K562 (cell line): ENCODE results near the gene FOSL1. TPM values are rescaled to one million over a fixed set of nuclear protein-coding genes. Genes with fewer than 3 reads are reported as not detected.

ENCODE experiments used
- NR2F6 ChIP-seq: fragments of 450-650 bp; formaldehyde crosslinking; IDR thresholded peaks from 2 replicates; pipeline ENCODE4 v1.4.0; 2020; ENCODE audit warnings: mild to moderate bottlenecking
- TCF7L2 ChIP-seq: fragments of 150-350 bp; IDR thresholded peaks from 2 replicates; pipeline ENCODE4 v1.6.1; 2016; ENCODE audit warnings: low read depth, mild to moderate bottlenecking, low read length, moderate library complexity
- XRCC4 ChIP-seq: IDR thresholded peaks from one replicate; pipeline ENCODE4 v1.6.1; 2011; ENCODE audit not compliant: insufficient read depth, insufficient read length; ENCODE audit errors: extremely low read depth
- ZNF146 ChIP-seq: IDR thresholded peaks from one replicate; pipeline ENCODE4 v1.6.1; 2018; ENCODE audit warnings: missing compliant biosample characterization; ENCODE audit not compliant: unreplicated experiment
- ZNF431 ChIP-seq: sonication (generic); formaldehyde crosslinking; IDR thresholded peaks from 2 replicates; pipeline ENCODE4 v1.8.0; 2022; ENCODE audit warnings: mild to moderate bottlenecking, missing genetic modification reagents
- polyA plus RNA-seq, 8 experiments: library from polyadenylated mRNA; depleted of rRNA in 4 of 8; stranded (reverse) in 5 of 8; unstranded in 3 of 8; fragments of >200 nt; fragmentation: Nextera tagmentation in 2 of 8; fragmentation: Illumina TruSeq in 1 of 8; extraction: Ambion mirVana in 2 of 8; extraction: Trizol in 1 of 8; gene quantifications; 2 replicates each; pipeline versions ENCODE4 v1.2.1 to v1.2.3, GENCODE V29; 2011 to 2014; ENCODE audit warnings: inconsistent platforms in 1 of 8, missing spikeins in 1 of 8
- total RNA-seq, 7 experiments: library from RNA; depleted of rRNA in 6 of 7; stranded (reverse); fragments of >200 nt in 6 of 7; fragmentation: Illumina TruSeq in 2 of 7; extraction: Trizol in 2 of 7; gene quantifications; 2 replicates each; pipeline versions ENCODE4 v1.2.1 to v1.2.3, GENCODE V29; 2011 to 2021; ENCODE audit warnings: low replicate concordance in 1 of 7
- TF ChIP-seq, protein P1 (sequence below): fragments of 250-450 bp; sonication (Bioruptor Pico); IDR thresholded peaks from 2 replicates; pipeline ENCODE4 v1.5.0; 2021; ENCODE audit warnings: mild to moderate bottlenecking, moderate library complexity
- TF ChIP-seq, protein P2 (sequence below), 2 experiments: fragments of 450-650 bp in 1 of 2; sonication (generic) in 1 of 2; formaldehyde crosslinking; conservative IDR thresholded peaks; 2 replicates each; pipeline versions ENCODE4 v1.4.0 to v1.8.1; 2020 to 2022; ENCODE audit warnings: mild to moderate bottlenecking in 1 of 2, missing genetic modification reagents in 1 of 2
- TF ChIP-seq, protein P3 (sequence below): sonication (generic); formaldehyde crosslinking; IDR thresholded peaks from 2 replicates; pipeline ENCODE4 v1.8.1; 2023; ENCODE audit warnings: mild to moderate bottlenecking, missing genetic modification reagents
- TF ChIP-seq, protein P4 (sequence below), 2 experiments: fragments of 450-650 bp in 1 of 2; sonication (generic) in 1 of 2; formaldehyde crosslinking in 1 of 2; IDR thresholded peaks; 2 replicates each; pipeline versions ENCODE4 v1.7.1 to v1.9.0; 2016 to 2022; ENCODE audit warnings: inconsistent platforms in 1 of 2, mild to moderate bottlenecking in 1 of 2, missing genetic modification reagents in 1 of 2

FOSL1 gene
- total and polyA plus RNA-seq, 9 of the 15 experiments (the other 6 are each of a cell fraction or from before 2014, with no cell fraction given), result 3.5 to 39.6 (median 10.0) TPM

DNA sequence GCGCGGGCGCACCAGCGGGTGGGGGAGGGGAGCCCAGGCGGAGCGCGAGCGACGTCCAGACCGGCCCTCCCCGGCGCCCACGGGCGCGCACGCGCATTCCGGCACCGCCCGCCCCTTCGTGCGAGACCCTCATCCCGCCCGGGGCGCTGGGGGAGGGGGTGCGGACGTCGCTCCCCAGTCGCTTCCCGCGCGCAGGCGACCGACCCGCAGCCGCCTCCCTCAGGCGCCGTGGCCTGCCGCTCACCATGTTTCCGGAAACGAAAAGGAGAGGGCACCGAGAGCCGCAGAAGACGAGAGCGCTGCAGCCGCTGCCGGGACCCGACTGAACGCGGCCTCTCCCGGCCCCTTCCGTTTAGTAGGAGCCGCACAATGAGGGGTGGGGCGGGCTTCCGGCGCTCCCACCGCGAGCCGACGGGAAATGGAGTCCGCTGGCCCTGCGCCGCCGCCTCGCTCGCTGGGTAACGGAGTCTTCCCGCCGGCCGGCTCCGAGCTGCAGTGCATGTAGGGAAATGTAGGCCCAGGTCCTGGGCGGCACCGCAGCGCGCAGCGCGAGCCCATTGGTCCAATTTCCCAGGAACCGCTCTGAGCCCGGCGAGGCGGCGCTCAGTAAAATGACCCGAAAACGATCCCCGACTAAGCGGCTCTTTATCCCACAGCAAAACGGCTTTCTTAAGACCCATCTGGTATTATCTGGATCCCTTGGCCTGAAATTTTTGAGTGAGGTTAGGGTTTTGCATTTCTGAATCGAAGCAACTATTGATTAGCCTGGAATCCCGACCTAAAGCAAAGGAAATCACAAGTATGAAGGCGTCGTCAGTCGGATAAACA, 42.1 kb downstream of the FOSL1 start, which contains the start of gene CFL1 (continued):
- TF ChIP-seq, protein P1, sequence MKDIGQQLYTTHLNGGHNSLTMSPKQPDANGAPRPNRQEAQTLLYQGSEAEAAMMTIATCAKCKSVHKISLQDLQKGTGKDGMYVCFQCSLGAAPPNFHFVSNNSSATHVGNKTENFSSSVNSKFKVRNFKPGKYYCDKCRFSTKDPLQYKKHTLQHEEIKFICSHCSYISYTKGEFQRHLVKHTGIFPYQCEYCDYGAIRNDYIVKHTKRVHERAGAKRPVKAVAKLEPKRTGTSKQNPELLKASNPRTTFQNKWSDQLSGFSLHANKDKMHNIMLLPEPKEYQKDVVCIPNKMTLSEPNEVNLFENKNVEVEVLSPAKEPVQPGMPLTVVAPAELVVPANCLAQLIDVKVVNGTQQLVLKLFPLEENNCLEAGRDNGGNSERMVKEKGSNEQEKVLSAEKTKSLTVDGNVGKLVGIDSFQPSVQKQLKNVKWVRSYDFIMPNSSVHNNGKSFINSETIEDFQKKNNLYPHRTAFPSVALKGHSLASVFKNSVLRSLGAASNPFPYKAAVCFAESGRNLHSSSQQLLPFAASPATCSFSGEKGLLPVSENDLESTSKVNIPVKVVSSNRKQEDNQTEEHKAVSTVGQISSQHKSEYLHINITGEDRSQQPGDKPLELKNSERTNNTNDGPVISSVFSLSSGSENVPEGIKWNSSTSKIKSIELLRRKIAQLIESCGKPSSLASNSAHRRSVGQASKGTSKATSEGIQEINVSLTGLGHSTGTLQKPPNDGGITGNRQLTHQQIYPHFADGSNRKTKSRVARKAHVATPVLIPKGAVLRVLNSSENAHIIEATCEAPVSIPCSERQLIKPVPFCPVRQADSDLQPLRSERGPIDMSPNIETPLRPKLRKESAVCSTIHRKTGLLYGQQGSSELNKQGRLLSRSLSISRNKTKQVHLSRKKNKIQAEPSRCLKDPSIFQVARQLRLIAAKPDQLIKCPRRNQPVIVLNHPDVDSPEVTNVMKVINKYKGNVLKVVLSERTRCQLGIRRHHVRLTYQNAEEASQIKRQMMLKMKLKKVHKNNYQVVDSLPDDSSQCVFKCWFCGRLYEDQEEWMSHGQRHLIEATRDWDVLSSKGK (CRISPR knock-in tag), result no peak
- TF ChIP-seq ZNF431 (CRISPR knock-in tag), result 0 out of 2 replicates have a peak, but pooled peaks have one; percentile 23
- TF ChIP-seq, protein P2, sequence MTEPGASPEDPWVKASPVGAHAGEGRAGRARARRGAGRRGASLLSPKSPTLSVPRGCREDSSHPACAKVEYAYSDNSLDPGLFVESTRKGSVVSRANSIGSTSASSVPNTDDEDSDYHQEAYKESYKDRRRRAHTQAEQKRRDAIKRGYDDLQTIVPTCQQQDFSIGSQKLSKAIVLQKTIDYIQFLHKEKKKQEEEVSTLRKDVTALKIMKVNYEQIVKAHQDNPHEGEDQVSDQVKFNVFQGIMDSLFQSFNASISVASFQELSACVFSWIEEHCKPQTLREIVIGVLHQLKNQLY (CRISPR knock-in tag; conservative IDR thresholded peaks at IDR 0.05), result 0 out of 4 replicates have a peak, but pooled peaks of 1 of the 2 experiments have one; percentile 66
- no peak for TF ChIP-seq XRCC4
- TF ChIP-seq, protein P3, sequence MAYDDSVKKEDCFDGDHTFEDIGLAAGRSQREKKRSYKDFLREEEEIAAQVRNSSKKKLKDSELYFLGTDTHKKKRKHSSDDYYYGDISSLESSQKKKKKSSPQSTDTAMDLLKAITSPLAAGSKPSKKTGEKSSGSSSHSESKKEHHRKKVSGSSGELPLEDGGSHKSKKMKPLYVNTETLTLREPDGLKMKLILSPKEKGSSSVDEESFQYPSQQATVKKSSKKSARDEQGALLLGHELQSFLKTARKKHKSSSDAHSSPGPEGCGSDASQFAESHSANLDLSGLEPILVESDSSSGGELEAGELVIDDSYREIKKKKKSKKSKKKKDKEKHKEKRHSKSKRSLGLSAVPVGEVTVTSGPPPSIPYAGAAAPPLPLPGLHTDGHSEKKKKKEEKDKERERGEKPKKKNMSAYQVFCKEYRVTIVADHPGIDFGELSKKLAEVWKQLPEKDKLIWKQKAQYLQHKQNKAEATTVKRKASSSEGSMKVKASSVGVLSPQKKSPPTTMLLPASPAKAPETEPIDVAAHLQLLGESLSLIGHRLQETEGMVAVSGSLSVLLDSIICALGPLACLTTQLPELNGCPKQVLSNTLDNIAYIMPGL, result no peak
- no peak for TF ChIP-seq NR2F6 (CRISPR knock-in tag)
- TF ChIP-seq, protein P4, sequence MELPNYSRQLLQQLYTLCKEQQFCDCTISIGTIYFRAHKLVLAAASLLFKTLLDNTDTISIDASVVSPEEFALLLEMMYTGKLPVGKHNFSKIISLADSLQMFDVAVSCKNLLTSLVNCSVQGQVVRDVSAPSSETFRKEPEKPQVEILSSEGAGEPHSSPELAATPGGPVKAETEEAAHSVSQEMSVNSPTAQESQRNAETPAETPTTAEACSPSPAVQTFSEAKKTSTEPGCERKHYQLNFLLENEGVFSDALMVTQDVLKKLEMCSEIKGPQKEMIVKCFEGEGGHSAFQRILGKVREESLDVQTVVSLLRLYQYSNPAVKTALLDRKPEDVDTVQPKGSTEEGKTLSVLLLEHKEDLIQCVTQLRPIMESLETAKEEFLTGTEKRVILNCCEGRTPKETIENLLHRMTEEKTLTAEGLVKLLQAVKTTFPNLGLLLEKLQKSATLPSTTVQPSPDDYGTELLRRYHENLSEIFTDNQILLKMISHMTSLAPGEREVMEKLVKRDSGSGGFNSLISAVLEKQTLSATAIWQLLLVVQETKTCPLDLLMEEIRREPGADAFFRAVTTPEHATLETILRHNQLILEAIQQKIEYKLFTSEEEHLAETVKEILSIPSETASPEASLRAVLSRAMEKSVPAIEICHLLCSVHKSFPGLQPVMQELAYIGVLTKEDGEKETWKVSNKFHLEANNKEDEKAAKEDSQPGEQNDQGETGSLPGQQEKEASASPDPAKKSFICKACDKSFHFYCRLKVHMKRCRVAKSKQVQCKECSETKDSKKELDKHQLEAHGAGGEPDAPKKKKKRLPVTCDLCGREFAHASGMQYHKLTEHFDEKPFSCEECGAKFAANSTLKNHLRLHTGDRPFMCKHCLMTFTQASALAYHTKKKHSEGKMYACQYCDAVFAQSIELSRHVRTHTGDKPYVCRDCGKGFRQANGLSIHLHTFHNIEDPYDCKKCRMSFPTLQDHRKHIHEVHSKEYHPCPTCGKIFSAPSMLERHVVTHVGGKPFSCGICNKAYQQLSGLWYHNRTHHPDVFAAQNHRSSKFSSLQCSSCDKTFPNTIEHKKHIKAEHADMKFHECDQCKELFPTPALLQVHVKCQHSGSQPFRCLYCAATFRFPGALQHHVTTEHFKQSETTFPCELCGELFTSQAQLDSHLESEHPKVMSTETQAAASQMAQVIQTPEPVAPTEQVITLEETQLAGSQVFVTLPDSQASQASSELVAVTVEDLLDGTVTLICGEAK (IDR thresholded peaks at IDR 0.05), result peak; percentile 96
- TF ChIP-seq, protein P4 (CRISPR knock-in tag; IDR thresholded peaks at IDR 0.05), result no peak
- no peak for TF ChIP-seq TCF7L2
- no peak for TF ChIP-seq ZNF146
